DMS153 treated with DMSO at 0.1 percent for 48 hours (cell line): ENCODE results near the gene LRRIQ4.

Experiments
- DNase-seq: peaks from one replicate; lab custom pipeline; 2025; ENCODE audit not compliant: unreplicated experiment; lab: John Stamatoyannopoulos, UW

Gene LRRIQ4

DNA sequence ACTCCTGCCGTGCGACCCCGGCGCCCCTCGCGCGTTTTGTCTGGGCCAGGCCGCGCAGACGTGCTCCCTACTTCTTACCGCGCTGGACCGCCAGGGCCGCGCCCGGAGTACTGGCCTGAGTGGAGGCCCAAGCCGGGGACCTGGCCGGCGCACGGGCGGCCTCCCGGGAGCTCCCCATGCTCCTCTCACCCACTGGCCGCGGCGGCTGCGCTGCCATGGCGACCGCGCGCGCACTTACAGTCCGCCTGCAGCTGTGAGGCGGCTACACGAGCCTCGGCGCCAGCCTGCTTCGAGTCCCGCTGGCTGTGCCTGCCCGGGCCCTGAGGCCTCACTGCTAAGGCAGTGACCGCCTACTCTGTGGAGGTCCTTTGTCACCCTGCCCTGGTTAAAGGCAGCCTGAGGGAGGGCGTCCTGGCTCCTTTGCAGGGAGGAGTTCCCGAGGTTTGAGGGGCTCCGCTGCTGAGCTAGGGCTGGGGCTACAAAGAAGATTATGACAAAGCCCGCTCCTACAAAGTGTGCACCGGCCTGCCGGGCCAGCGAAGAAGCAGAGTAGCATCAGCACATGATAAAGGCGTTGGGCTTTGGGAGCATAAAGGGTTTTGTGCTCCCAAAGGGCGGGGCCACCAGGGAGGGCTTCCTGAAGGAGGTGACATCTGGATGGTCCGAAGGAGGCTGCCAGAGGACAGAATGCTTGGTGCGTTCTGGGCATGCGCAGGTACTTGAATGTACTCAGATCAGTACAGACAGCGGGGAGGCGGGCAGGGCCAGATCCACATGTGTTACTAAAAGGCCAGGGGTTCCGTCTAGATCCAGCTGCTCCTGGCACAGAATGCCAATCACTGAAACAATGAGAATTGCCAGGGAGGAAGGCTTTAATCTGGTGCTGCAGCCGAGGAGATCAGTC is at the start of gene LRRIQ4, which contains the start of gene LRRC34:
LRRIQ4 (plus strand) TSS at position 539 of the 904 bp plus-strand sequence. CDS start 9,052 bp downstream, outside the sequence.
LRRC34 (minus strand) TSS at position 573 of the 904 bp plus-strand sequence; CDS start at position 217, 356 bp downstream.
- peak; percentile 90 for DNase-seq

DNA sequence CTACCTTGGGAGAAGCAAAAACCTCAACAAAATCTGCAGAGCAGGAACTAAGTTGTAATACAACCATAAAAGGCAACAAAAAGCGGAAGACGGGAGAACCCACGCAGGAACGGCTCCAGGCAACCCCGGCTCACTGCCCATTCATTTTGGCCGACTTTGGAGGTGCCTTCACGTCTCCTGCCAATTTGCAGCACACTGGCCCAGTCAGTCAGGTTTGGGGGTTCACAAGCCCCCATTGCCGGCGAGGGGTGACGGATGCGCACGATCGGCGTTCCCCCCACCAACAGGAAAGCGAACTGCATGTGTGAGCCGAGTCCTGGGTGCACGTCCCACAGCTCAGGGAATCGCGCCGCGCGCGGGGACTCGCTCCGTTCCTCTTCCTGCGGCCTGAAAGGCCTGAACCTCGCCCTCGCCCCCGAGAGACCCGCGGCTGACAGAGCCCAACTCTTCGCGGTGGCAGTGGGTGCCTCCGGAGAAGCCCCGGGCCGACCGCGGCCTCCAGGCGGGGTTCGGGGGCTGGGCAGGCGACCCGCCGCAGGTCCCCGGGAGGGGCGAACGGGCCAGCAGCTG is 48.3 kb upstream of the LRRIQ4 start:
- DNase-seq, result no peak

DNA sequence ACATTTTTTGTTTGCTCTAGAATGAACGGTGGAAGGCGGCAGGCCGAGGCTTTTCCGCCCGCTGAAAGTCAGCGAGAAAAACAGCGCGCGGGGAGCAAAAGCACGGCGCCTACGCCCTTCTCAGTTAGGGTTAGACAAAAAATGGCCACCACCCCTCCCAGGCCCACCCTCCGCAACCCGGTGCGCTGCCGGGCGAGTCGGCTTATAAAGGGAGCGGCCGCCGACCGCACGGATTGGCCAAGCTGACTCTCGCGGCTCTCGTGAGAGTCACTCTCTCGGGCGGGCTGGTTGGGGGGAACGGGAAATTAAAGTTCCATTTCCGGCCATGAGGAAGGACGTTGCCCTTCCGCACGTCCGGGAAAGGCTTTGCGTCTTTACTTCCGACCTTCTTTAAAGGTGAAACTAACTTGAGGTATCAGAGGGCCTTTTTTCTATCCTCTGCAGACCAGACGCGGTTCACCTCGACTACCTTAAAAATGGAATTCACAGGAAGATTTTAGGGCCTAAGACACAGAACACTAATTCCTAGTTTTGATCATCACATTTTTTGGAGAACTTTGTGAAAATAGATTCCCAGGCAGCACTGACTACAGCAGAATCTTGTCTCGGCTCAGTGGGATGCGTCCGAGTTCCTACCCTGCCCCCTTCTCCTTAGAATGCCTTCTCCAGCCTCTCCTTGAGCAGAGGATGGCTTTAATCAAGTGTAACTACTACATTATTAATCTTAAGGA is 47.6 kb upstream of the LRRIQ4 start, which contains the start of gene TERC:
TERC (minus strand) TSS at position 179 of the 731 bp plus-strand sequence.
- DNase-seq, result peak; percentile 78

DNA sequence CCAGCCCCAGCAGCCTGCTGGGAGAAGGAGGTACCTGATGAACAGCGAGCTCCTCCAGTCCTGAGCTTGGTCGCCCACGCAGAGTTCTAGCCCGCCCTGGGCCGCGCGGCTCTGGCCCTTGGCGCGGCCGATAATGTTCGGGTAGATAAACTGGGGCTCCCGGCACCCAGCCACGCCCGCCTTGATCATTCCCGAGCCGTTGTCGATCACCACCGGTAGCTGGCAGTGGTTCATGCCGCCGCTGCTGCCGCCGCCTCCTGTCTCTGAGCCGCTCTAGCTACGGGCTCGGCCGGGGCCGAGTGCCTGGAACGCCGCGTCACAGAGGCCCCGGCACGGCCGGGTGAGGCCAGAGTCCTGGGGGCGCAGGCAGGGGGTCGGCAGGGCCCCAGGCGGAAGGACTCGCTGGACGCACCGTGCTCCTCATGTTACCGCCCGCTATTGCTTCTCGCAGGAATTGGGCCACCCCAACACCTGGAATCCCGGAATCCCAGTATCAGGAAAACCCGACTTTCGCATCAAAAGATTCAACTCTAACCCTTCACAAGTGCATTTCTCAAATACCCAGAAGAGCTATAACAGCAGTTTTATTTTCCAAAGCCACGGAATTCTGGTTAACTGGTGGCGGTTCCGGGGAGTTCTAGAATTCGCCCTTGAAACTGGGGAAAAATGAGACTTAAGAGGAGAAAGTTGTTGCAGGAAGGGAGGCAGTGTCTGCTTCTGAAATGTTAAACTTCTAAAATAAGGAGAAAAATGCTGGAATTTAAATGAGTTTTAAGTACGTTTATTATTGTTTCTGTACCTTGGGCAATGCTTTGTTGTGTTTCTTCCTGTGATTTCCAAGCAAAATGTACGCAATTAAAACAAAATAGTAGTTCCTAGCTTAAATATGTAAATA is 43.1 kb upstream of the LRRIQ4 start, which contains the start of gene ACTRT3:
ACTRT3 (minus strand) TSS at position 275 of the 895 bp plus-strand sequence; CDS start at position 234, 41 bp downstream.
- DNase-seq, result peak; percentile 10

DNA sequence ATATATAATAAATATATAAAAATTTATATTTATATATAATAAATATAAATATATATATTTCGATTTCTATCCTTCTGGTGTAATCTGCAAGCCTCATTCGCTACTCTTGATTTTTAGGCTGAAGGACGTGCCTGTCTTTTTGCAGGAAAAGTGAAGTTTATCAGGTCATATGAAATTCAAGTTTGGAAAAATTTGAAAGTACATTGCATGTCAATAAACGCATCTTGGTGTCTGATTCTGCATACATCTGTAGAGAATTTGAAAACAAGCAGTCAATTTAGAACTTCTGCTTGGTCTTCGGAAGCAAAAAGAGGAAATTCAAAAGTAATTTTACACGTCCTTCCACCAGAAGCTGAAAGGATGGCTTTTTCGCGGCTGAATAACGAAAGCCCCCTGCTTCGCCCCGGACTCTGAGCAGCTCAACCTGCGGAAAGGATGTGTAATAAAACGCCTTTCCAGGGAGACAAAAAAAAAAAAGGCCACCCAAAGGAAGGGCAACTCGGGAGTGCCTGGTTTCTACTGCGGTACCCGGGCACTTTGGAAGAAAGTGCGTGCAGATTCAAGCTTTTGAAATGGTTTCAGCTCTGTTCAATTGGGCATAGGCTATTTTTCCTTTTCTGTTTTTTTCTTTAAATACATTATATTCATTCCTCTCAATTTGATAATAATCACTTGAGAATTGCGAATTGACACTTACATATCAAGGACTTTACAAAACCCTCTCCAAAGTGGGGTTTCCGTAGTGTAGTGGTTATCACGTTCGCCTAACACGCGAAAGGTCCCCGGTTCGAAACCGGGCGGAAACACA is 41.0 kb upstream of the LRRIQ4 start:
- peak; percentile 89 for DNase-seq

DNA sequence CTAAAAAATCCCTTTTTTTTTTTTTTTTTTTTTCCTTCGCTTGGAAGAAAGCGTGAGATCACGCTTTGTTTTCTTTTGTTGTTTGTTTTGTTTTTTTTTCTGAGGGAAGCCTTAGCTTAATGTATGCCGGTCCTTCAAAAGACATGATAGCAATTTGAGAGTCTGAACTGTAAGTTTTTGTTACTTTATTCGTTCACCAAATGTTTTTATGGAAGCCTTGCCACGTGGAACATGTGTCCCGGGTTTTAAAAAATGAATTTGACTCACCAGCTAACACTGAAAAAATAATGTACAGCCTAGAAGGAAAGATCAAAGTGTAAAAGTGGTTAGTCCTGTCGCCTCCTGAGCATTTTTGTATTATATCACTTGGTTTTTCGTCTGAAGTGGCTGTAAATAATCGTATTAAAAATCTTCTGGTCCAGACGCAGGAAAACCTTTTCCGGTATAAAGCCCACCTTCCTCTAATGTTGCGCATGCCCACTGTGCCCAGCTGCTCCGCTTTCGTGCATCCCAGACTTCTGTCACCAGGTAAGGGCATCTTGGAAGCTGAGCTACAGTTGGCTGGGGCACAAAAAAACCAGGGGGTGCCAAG is 40.3 kb upstream of the LRRIQ4 start:
- peak; percentile 56 for DNase-seq

DNA sequence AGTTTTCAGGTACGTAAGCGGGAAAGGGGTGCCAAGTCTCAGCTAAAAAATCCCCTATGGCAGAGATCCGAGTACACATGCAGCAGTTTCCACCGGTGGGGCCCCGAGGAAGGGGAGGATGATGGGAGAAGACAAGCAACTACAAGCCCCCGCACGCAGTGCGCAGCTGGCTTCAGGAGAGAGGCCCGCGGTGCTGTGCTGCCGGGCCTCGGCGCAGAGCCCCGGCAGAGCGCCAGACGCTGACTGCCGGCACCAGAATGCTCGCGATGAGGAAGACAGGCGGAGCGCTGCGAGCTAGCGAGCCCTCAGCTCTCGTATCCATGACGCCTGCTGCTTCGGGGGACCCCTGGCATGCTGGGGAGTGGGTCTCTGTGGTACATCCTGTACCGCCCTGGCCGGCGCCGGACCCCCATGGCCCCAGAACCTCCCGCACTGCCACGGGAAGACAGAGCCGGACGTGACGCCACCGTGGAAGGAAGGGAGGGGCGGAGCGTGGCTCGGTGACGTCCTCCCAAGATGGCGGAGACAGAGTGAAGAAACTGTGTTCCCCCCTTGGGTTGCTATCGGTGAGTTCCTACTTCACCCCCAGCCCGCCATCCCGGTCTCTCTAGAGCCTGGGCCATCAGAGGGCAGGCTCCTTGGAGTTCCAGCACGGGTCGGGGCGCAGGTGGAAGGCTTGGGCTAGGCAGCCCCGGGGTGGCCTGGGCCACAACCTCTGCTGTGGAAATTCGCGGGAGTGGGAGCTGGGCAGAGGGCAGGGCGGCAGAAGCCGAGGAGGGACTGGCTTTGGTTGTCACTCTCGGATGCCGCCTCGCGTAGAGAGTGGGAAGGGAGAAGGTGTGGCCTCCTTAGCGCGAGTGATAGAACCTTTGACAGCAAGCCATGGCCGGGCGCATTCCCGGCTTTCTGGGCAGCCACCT is 39.5 kb upstream of the LRRIQ4 start, which contains the start of gene MYNN:
MYNN (plus strand) TSS at position 500 of the 920 bp plus-strand sequence. CDS start 900 bp downstream, outside the sequence.
- DNase-seq, result peak; percentile 83

DNA sequence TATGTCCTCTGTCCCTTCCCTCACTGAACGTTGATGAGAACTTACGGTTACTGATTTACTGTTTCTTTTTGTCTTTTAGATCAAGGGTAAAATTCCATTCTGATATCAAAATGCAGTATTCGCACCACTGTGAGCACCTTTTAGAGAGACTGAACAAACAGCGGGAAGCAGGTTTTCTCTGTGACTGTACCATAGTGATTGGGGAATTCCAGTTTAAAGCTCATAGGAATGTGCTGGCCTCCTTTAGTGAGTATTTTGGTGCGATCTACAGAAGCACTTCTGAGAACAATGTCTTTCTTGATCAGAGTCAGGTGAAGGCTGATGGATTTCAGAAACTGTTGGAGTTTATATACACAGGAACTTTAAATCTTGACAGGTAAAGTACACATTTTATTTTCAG is 38.5 kb upstream of the LRRIQ4 start:
- DNase-seq, result no peak

DNA sequence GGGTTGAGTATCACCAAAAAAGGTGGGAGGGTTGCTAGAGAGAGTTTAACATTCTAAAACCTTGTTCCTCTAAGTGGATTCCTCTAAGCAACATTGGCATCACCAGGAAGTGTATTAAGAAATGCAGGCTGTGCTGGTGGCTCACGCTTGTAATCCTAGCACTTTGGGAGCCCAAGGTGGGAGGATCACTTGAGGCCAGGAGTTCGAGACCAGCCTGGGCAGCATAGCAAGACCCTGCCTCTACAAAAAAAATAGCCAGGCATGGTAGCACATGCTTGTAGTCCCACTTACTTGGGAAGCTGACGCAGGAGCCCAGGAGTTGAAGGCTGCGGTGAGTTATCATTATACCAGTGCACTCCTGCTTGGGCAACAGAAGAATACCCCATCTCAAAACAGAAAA is 34.8 kb upstream of the LRRIQ4 start:
- no peak for DNase-seq

DNA sequence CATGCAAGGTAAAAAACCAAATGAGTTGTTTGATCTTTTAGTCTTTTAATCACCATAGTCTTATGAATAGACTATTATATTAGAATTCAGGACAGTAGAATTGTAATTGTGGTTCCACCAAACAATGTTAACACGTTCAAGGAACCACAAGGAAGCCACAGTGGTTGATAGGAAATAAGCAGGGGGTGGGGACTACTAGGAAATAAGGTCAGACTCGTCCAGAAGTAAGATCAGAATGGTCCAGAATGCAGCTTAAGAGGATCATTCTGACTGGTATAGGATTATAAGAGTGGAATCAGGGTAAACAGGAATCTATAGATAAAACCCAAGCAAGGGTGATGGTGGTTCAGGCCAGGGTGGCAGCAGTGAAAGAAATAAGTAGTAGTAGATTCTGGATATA is 31.9 kb upstream of the LRRIQ4 start:
- no peak for DNase-seq

DNA sequence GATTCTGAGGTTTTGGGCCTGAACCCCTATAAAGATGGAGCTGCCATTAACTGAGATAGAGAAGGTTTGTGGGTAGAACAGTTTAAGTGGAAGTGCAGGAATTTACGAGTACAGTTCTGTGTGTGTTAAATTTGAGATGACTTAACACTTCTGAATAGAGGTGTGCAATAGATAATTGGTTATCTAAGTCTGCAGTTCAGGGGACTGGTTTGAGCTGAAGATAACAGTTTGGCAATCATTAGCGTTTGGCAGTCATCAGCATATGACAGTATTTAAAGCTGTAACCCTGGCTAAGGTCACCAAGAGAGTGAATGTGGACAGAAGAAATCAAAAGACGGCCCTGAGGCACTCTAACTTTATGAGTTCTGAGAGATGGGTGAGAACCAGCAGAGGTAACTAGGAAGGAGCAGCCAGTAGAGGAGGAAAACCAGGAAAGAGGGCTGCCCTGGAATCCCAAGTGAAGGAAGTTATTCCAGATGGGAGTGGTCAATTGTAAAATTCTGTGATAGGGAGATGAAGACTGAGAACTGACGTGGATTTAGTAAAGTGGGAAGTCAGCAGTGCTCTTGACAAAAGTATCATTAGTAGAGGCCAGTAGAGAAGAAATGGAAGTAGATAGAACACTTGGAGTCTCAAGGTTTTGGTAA is 31.3 kb upstream of the LRRIQ4 start:
- no peak for DNase-seq

DNA sequence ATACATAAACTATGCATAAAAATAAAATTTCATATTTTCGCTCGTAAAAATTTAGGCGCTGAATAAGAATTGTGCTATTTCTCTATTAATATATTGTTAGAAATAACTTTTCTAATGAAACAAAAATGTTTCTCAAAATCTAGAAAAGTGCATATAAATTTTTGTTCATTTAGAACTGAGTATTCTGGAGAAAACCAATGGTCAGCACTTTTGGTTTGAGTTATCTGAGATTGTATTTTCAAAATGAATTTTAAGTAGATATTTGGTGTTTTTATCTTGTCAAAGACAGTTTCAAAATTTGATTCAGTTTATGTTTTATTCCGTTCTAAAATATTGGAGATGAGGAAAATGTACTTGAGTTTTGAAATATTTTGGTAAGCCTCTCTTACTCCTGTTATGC is 25.6 kb upstream of the LRRIQ4 start:
- no peak for DNase-seq

DNA sequence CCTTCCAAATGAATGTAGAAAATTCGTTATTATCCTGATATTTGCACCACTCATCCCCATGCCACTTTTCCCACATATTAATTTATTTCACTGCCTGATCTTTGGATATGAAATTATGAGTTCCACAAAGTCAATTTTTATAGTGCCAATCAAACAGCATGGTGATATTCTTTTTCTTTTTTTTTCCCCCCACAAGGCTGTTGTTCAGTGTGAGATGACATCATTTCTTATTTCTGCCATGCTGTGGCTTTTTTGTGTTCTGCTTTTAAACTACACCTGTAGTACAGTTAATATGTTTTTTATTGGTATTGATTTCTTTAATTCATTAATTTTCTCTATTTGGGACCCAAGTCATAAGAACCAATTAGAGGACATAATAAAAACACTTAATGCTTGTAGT is 24.9 kb upstream of the LRRIQ4 start:
- DNase-seq, result no peak

DNA sequence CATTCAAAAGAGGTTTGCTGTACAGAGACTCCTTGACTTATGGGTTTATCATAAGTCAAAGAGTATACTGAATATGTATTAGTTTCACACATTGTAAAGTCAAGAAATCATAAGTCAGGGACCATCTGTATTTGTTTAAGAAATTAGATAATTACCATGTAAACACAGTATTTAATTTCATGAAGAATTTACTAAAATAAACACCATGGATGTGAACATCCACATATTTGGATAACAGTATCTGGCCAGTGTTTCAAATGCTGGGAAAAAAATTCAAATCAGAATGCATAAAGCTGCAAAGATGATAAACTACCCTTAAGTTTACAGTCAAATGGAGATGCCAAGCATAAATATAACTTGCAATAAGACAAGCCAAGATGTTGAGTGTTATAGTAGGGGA is 22.5 kb upstream of the LRRIQ4 start:
- DNase-seq, result no peak

DNA sequence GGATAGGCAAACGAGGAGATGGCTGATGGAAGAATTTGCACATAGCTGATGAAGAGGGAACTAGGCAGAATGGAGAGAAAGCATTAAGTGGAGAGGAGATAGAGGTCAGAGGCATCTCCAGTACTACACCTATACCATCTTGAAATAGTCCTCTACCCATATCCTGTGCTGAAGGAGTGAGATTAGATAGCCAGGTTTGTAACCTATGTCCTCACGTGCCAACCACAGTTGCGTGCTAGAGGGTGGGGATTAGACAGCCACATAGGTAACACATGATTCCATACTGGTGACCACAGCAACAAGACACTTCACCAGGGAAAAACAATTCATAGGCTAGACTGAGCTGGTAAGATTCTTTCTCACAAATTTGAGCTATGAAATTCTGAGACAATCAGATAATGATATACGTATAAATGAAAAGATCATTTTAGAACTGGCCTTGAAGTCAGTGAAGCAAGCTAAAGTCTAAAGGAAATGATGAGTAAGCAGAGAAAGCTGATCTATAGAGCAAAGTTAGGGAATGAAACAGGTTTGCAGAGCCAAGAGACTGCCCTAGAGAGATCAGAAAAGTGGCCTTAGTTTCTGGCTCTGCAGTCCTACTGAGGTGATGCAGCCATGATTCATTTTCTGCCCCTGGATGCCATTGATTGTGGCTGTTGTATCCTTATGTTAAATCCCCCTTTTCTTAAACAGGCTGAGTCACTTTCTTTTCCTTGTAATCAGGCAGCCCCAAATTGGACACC is 21.8 kb upstream of the LRRIQ4 start:
- no peak for DNase-seq

DNA sequence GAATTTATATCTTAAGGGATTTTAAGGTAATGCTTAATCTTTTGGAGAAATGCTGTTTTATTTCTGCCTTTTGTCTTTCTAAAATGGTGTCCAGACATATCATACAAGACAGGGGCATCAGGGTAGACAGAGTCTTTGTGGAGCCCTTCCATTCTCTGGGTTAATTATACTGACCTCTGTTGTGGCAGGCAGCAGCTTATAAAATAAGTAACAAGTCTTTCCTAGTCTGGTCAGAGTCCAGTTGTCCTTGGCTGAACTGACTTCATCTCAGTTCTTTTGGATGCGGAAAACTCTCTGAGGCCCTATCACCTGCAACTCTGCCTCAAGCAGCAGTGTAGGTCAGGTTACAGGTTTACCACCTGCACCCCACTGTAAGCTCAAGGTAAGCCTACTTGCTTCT is 20.3 kb upstream of the LRRIQ4 start:
- DNase-seq, result no peak

DNA sequence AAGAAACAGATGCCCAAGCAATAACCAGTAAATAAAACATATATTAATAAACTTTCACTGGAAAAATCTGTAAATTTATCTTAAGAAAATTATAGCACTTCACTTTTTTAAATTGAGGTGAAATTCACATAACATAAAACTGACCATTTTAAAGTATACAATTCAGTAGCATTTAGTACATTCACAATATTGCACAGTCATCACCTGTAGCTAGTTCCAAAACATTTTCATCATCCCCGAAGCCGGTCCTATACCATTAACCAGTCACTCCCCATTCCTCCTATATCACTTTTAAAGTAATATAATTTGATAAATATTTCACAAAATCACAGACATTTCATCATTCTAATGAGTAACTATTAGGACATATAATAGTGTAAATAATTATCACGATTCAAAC is 8.0 kb upstream of the LRRIQ4 start:
- no peak for DNase-seq
